ENCODE measurements around the gene CLCN6. TPM values are rescaled to one million over a fixed set of nuclear protein-coding genes. Genes with fewer than 3 reads are reported as not detected.

Gene CLCN6
- total and polyA plus RNA-seq, 10 of the 15 experiments (the other 5 are each of a cell fraction or from before 2014, with no cell fraction given): 2.2 to 20.9 (median 10.2) TPM

DNA sequence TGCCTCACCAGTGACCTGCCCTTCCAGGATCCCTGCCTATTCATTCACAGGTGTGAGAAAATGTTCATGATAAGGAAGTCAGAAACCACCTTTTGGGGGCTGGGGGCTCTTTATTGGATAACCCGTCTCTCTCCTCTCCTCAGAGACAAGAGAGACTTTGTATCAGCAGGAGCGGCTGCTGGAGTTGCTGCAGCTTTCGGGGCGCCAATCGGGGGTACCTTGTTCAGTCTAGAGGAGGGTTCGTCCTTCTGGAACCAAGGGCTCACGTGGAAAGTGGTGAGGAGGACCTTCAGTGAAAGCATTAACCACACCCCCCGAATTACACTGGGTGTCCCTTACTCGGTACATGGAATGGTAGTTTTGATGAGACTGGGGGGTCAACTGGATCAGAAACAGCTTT is 21.0 kb downstream of the CLCN6 start:
- CTCF ChIA-PET: interaction anchor here (1.5 kb wide), 1 partner anchor 11 kb away, joined by 3 read pairs; no protein-coding TSS in a partner anchor
- TF ChIP-seq FOS (IDR thresholded peaks at IDR 0.05; ENCODE audit: borderline replicate concordance, extremely low read depth, insufficient read length) (no peak), EED (IDR thresholded peaks at IDR 0.05; ENCODE audit: low read depth) (no peak), ASH2L (IDR thresholded peaks at IDR 0.05; ENCODE audit: borderline replicate concordance, low read depth) (no peak), ZZZ3 (IDR thresholded peaks at IDR 0.05; ENCODE audit: control insufficient read depth, insufficient read length, low read depth) (no peak), TARDBP (IDR thresholded peaks at IDR 0.05; ENCODE audit: borderline replicate concordance) (no peak), CBX5 (IDR thresholded peaks at IDR 0.05; ENCODE audit: low read depth) (no peak), SIN3A (IDR thresholded peaks at IDR 0.05; ENCODE audit: low read depth, low read length) (no peak), IRF4 (IDR thresholded peaks at IDR 0.05; ENCODE audit: low read depth, low read length) (no peak), ZBTB40 (IDR thresholded peaks at IDR 0.05; ENCODE audit: borderline replicate concordance) (no peak), NKRF (conservative IDR thresholded peaks at IDR 0.05) (no peak), BCL11A (IDR thresholded peaks at IDR 0.05; ENCODE audit: low read depth, low read length) (no peak)
- TF ChIP-seq, protein P1, sequence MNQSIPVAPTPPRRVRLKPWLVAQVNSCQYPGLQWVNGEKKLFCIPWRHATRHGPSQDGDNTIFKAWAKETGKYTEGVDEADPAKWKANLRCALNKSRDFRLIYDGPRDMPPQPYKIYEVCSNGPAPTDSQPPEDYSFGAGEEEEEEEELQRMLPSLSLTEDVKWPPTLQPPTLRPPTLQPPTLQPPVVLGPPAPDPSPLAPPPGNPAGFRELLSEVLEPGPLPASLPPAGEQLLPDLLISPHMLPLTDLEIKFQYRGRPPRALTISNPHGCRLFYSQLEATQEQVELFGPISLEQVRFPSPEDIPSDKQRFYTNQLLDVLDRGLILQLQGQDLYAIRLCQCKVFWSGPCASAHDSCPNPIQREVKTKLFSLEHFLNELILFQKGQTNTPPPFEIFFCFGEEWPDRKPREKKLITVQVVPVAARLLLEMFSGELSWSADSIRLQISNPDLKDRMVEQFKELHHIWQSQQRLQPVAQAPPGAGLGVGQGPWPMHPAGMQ (IDR thresholded peaks at IDR 0.05; ENCODE audit: borderline replicate concordance): no peak
- TF ChIP-seq, protein P2, sequence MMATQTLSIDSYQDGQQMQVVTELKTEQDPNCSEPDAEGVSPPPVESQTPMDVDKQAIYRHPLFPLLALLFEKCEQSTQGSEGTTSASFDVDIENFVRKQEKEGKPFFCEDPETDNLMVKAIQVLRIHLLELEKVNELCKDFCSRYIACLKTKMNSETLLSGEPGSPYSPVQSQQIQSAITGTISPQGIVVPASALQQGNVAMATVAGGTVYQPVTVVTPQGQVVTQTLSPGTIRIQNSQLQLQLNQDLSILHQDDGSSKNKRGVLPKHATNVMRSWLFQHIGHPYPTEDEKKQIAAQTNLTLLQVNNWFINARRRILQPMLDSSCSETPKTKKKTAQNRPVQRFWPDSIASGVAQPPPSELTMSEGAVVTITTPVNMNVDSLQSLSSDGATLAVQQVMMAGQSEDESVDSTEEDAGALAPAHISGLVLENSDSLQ (IDR thresholded peaks at IDR 0.05): no peak
- H4K20me1 ChIP-seq (ENCODE audit: control insufficient read depth, insufficient read depth): no peaks in the 10 kb centered on the region

More for the DNA sequence above, 21.0 kb downstream of the CLCN6 start:
- Histone ChIP-seq H3K9ac (ENCODE audit: control insufficient read depth, insufficient read depth, low read length) (no peak overlapping the region), H3K27ac (ENCODE audit: control insufficient read depth, insufficient read depth) (no peak overlapping the region), H3K4me1 (ENCODE audit: control insufficient read depth, insufficient read depth, low read length) (no peaks in the 10 kb centered on the region), H3K36me3 (ENCODE audit: control insufficient read depth in 2 of 2, insufficient read depth in 2 of 2, low read length in 1 of 2) (peaks cover 10 to 29% of the 10 kb centered on the region in 2 experiments; a peak in 3 of 4 replicates), H2AFZ (ENCODE audit: control insufficient read depth, low read depth, low read length) (no peak overlapping the region), H3K9me3 (replicated peaks; ENCODE audit: control insufficient read depth, insufficient read depth, low read length) (no peaks in the 10 kb centered on the region), H3K79me2 (ENCODE audit: control insufficient read depth, insufficient read depth, low read length) (no peaks in the 10 kb centered on the region), H3K4me3 (no peak overlapping the region), H3K4me2 (ENCODE audit: control insufficient read depth, insufficient read depth) (no peak overlapping the region), H3K27me3 (replicated peaks in 1 of 2; ENCODE audit: control insufficient read depth in 2 of 2, insufficient read depth in 2 of 2, low read length in 1 of 2) (no peaks in the 10 kb centered on the region)
- ChIA-PET SMC1A (ENCODE audit: uncharacterized antibody, unreplicated experiment) (no interaction called here), POLR2A (no interaction called here), RAD21 (ENCODE audit: unreplicated experiment) (no interaction called here)
- in situ Hi-C loops (cut with MboI) (no loop called here), intact Hi-C loops (cut with micrococcal nuclease; ENCODE audit: unreplicated experiment) (no loop called here)
- WGBS (ENCODE audit: insufficient coverage, insufficient replicate concordance, low lambda C conversion rate, missing lambda C conversion rate): 98% methylated on average over 9 of the region's 9 CpGs
- DNase-seq (ENCODE audit: low read depth, low spot score) (no peak), ATAC-seq (no peak), FAIRE-seq (no peak)
- no TSS peak for BruUV-seq (replicated peaks)
